Upper lobe of right lung (tissue), 1 donor: ENCODE data around the gene CDK1. TPM values are rescaled to one million over a fixed set of nuclear protein-coding genes. Genes with fewer than 3 reads are reported as not detected.
"Not testable (repeated sequence)": the region's sequence is repeated elsewhere in the genome, so short reads cannot be mapped to it uniquely, and the experiment has no call there.

ENCODE experiments used
- ATAC-seq: fragments of 200-7000 bp; cut with Tn5 transposase; one replicate; pipeline ENCODE4 v1.9.1; 2020; ENCODE audit warnings: mild to moderate bottlenecking, moderate library complexity
- DNase-seq: peaks from one replicate; pipeline ENCODE4 v3.0.0-alpha.2; 2020
- H3K27ac ChIP-seq: fragments of 200-600 bp; one replicate; pipeline ENCODE4 v1.8.0; 2022
- H3K27me3 ChIP-seq: fragments of 200-600 bp; one replicate; pipeline ENCODE4 v1.8.0; 2022; ENCODE audit warnings: mild to moderate bottlenecking
- H3K36me3 ChIP-seq: fragments of 200-600 bp; one replicate; pipeline ENCODE4 v1.8.0; 2022
- H3K4me1 ChIP-seq: fragments of 200-600 bp; one replicate; pipeline ENCODE4 v1.8.0; 2022
- H3K4me3 ChIP-seq: fragments of 200-600 bp; one replicate; pipeline ENCODE4 v1.8.0; 2022; ENCODE audit warnings: mild to moderate bottlenecking
- H3K9me3 ChIP-seq: fragments of 200-600 bp; one replicate; pipeline ENCODE4 v1.8.0; 2022
- CTCF ChIP-seq: fragments of 200-600 bp; IDR thresholded peaks from one replicate; pipeline ENCODE4 v1.8.0; 2022; ENCODE audit warnings: antibody characterized with exemption
- intact Hi-C: fragments of 100-400 bp; cut with DNase I; formaldehyde crosslinking; loops from one replicate; pipeline ENCODE4 v1.11.0; 2022
- total RNA-seq: library from RNA; stranded (reverse); fragmentation: NEBNext Ultra II Directional; extraction: Animal tissue kit (Norgen Biotek cat#: 25700); gene quantifications from one replicate; pipeline ENCODE4 v1.2.1, GENCODE V29; 2021
- donor health status: DM: no; HTN: yes; CAD: no; lungs with severe emphysema.

Gene CDK1
- total RNA-seq, 1 donor from 2014 or later = 3.4 TPM

- no peak overlapping the region for H3K4me3 ChIP-seq
- H3K4me1 ChIP-seq = peaks cover 5% of the 10 kb centered on the region
- H3K9me3 ChIP-seq = no peaks in the 10 kb centered on the region
- H3K36me3 ChIP-seq = no peaks in the 10 kb centered on the region
- DNase-seq (no peak), ATAC-seq (no peak)
- H3K27me3 ChIP-seq = no peaks in the 10 kb centered on the region
- intact Hi-C loops = no loop called here
- H3K27ac ChIP-seq = no peak overlapping the region
- TF ChIP-seq CTCF = no peak
Observed at GRCh38 chr10:60822809-60823208, 44.5 kb downstream of the CDK1 start.

DNA sequence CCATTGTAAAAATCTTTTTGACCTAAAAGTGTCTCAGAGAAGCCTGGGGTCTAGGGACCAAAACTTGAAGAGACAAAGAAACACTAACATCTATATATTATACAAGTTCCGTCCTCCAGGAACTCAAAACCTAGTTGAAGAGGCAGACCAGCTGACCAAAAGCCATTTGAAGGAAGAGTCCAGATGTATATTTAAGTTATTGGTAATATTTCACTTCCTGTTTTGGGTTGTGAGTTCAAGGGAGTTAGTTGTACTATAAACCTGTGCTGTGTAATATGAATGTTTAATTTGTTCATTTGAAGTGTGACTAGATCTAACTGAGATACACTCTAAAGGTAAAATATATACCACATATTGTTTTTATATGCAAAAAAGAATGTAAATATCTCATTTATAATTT is 45.0 kb downstream of the CDK1 start:
- H3K4me1 ChIP-seq = peaks cover 9% of the 10 kb centered on the region
- H3K27me3 ChIP-seq = no peaks in the 10 kb centered on the region
- no peaks in the 10 kb centered on the region for H3K9me3 ChIP-seq
- ATAC-seq = no peak
- H3K36me3 ChIP-seq = no peaks in the 10 kb centered on the region
- no peak overlapping the region for H3K27ac ChIP-seq
- H3K4me3 ChIP-seq = no peak overlapping the region
- no peak for TF ChIP-seq CTCF
- DNase-seq = no peak
- intact Hi-C loops = no loop called here

DNA sequence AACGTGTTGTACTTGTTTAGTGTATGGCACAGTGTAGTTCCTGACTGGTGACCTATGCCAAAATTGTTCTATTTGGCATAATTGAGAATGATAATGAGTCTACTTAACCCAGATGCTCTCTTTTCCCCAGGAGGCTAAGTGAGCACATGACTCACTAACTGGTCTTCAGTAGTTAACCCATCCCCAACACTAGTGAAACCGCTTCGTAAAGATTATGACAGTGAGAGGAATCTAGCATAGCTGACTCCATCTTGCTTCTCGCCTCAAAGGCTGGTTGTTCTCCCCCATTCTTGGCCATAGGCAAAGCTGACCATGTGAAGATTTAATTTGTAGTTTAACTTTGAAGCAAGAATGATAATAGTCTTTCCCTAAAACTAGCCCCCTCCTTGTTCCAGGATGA is 47.2 kb downstream of the CDK1 start:
- intact Hi-C loops = no loop called here
- Histone ChIP-seq H3K27ac (no peak overlapping the region), H3K9me3 (no peaks in the 10 kb centered on the region), H3K4me3 (no peak overlapping the region), H3K4me1 (peaks cover 14% of the 10 kb centered on the region), H3K27me3 (no peaks in the 10 kb centered on the region), H3K36me3 (no peaks in the 10 kb centered on the region)
- no peak for TF ChIP-seq CTCF
- DNase-seq (no peak), ATAC-seq (no peak)

GRCh38 chr10:60827791-60828488 is 49.7 kb downstream of the CDK1 start:
- Histone ChIP-seq H3K36me3 (no peaks in the 10 kb centered on the region), H3K27ac (peak overlapping the region; percentile 48), H3K27me3 (no peaks in the 10 kb centered on the region), H3K4me3 (no peak overlapping the region), H3K4me1 (peaks cover 14% of the 10 kb centered on the region), H3K9me3 (no peaks in the 10 kb centered on the region)
- no peak for TF ChIP-seq CTCF
- DNase-seq (no peak), ATAC-seq (peak; percentile 74)
- intact Hi-C loops = no loop called here

DNA sequence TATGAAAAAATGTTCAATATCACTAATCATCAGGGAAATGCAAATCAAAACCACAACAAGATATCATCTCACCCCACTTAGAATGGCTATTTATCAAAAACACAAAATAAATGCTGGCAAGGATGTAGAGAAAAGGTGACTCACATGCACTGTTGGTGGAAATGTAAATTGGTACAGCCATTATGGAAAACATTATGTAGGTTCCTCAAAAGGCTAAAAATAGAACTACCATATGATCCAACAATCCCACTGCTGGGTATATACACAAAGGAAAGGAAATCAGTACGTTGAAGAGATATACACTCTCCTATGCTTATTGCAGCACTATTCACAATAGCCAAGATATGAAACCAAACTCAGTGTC is 50.2 kb downstream of the CDK1 start:
- Histone ChIP-seq H3K27me3 (no peaks in the 10 kb centered on the region), H3K4me3 (no peak overlapping the region), H3K27ac (peak overlapping the region; percentile 48), H3K4me1 (peaks cover 14% of the 10 kb centered on the region), H3K9me3 (no peaks in the 10 kb centered on the region), H3K36me3 (no peaks in the 10 kb centered on the region)
- no peak for TF ChIP-seq CTCF
- intact Hi-C loops = no loop called here
- DNase-seq (no peak), ATAC-seq (peak; percentile 55)

DNA sequence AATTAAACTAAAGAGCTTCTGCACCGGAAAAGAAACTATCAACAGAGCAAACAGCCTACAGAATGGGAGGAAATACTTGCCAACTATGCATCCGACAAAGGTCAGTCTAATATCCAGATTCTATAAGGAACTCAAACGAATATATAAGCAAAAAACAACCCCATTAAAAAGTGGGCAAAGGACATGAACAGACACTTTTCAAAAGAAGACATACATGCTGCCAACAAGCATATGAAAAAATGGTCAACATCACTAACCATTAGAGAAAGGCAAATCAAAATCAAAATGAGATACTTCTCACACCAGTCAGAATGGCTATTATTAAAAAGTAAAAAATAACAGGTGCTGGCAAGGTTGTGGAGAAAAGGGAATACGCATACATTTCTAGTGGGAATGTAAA is 53.9 kb downstream of the CDK1 start:
- H3K27ac ChIP-seq, H3K36me3 ChIP-seq, H3K4me3 ChIP-seq, H3K27me3 ChIP-seq, DNase-seq, intact Hi-C loops, H3K9me3 ChIP-seq, ATAC-seq: not testable (repeated sequence)
- peaks cover 14% of the 10 kb centered on the region for H3K4me1 ChIP-seq
